Neural cell (in vitro differentiated cells): ENCODE measurements around the gene ENO4.

ENCODE experiments used
- EZH2 ChIP-seq: fragments of 200-600, 300-800 bp; shearing (Covaris generic), sonication (generic); IDR thresholded peaks from 2 replicates; pipeline ENCODE4 v1.6.1; 2014; ENCODE audit warnings: antibody characterized with exemption, low read length, borderline replicate concordance, mild to moderate bottlenecking; ENCODE audit not compliant: insufficient read depth, poor library complexity, severe bottlenecking
- TF ChIP-seq, protein P1 (sequence below): fragments of 450-650 bp; IDR thresholded peaks from 2 replicates; pipeline ENCODE4 v1.5.1; 2014; ENCODE audit warnings: antibody characterized with exemption, mild to moderate bottlenecking, moderate library complexity; ENCODE audit not compliant: poor library complexity, severe bottlenecking

DNA sequence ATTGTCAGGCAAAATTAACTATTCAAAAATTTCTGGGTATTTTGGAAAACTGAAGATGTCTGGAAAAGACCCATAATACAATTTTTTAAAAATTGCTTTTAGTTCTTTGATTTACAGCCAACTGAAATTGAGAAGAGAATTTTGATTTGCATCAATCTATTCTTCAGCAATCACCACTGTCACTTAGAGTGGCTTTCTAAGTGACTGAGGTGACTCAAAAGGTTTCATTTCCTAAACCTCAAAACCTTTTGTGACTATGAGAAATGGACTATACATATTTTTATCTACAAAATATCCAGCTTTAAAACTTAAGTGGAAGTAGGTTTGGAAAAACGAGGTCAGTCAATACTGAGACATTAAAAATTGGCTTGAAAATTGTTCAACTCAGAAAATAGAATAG, 60.0 kb downstream of the ENO4 start:
- TF ChIP-seq, protein P1, sequence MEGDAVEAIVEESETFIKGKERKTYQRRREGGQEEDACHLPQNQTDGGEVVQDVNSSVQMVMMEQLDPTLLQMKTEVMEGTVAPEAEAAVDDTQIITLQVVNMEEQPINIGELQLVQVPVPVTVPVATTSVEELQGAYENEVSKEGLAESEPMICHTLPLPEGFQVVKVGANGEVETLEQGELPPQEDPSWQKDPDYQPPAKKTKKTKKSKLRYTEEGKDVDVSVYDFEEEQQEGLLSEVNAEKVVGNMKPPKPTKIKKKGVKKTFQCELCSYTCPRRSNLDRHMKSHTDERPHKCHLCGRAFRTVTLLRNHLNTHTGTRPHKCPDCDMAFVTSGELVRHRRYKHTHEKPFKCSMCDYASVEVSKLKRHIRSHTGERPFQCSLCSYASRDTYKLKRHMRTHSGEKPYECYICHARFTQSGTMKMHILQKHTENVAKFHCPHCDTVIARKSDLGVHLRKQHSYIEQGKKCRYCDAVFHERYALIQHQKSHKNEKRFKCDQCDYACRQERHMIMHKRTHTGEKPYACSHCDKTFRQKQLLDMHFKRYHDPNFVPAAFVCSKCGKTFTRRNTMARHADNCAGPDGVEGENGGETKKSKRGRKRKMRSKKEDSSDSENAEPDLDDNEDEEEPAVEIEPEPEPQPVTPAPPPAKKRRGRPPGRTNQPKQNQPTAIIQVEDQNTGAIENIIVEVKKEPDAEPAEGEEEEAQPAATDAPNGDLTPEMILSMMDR = no peak
- no peak for TF ChIP-seq EZH2
